HG03575 (cell line): ENCODE data around the gene SOWAHD.
"Not testable (repeated sequence)": the region's sequence is repeated elsewhere in the genome, so short reads cannot be mapped to it uniquely, and the experiment has no call there.

ENCODE experiments used
- ATAC-seq: cut with Tn5 transposase; IDR thresholded peaks from one replicate; pipeline ENCODE4 v1.9.1; 2021; ENCODE audit not compliant: unreplicated experiment, insufficient number of reproducible peaks, low FRiP score; ENCODE audit errors: extremely low read depth

SOWAHD gene, protein sequence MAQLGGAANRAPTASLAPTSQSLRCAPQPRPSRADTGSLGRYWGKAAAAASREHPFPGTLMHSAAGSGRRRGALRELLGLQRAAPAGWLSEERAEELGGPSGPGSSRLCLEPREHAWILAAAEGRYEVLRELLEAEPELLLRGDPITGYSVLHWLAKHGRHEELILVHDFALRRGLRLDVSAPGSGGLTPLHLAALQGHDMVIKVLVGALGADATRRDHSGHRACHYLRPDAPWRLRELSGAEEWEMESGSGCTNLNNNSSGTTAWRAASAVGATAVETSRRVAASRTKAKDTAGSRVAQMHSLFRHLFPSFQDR

DNA sequence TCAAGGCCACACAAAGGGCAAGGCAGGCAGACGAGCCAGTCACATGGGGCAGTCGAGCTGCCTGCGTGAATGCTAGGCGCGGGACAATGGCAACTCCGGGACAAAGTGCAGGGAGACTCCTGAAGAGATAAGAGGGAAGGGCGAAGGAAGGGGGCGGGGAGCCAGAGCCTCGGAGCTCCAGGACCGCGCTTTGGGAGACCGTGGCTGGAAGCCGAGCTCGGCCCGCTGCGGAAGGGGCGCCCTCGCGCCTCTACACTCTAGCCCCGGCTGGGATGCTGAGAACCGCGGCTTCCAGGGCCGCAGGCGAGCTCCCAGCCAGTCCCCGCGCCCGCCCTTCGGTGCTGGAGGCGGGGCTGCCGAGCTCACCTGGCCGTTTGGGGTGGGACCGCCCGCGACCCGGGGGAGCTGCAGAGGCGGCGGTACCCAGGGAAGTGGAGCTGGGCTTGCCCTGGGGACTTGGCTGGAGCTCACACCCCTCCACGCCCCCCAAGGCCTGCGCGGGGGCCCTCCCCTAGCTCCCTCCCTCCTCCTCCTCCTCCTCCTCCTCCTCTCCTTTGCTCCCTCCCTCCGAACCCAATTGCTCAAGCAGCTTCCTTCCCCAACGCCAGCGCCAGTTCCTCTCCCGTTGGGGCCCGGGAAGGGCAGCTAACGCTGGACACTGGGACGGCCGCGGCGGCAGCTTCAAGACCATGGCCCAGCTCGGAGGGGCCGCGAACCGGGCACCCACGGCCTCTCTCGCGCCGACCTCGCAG lies at the start of gene SOWAHD:
SOWAHD (plus strand) TSS at position 610 of the 752 bp plus-strand sequence; CDS start at position 690, 80 bp downstream.
- no peak for ATAC-seq

GRCh38 chrX:119708936-119709335 lies 49.5 kb upstream of the SOWAHD start:
- ATAC-seq = no peak

DNA sequence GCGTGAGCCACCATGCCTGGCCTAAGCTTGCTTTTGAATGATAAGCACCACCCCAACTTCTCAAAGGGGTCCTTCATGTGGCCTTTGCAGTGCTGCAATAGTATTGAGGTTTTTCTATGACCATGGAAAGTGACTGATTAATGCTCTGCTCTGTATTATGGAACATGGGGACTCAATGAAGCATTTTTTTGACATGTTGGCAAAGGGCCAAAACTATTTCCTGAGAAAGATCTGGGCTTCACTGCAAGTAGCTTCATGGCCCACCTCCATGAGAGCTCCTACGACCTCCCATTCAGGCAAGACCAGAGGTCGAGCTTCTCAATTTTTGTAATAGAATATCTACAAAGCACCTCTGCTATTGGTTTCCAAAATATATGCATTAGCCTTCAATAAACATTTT lies 48.8 kb upstream of the SOWAHD start:
- ATAC-seq = no peak

GRCh38 chrX:119721487-119721886 lies 36.9 kb upstream of the SOWAHD start:
- ATAC-seq = no peak

DNA sequence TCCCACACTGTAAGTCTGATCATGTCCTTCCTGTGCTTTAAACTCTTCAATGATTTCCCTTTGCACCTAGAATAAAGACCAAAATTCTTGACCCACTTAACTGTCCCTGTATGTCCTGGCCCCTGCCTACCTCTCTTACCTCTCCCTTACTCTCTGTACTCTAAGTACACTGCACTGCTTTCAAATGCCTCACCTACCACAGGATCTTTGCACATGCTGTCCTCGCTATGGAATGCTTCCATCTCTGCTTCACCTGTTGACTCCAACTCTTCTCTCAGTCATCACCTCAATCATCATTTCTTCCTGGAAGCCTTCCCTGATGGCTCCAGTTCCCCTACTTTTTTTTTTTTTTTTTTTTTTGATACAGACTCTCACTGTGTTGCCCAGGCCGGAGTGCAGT lies 36.5 kb upstream of the SOWAHD start:
- ATAC-seq = no peak

DNA sequence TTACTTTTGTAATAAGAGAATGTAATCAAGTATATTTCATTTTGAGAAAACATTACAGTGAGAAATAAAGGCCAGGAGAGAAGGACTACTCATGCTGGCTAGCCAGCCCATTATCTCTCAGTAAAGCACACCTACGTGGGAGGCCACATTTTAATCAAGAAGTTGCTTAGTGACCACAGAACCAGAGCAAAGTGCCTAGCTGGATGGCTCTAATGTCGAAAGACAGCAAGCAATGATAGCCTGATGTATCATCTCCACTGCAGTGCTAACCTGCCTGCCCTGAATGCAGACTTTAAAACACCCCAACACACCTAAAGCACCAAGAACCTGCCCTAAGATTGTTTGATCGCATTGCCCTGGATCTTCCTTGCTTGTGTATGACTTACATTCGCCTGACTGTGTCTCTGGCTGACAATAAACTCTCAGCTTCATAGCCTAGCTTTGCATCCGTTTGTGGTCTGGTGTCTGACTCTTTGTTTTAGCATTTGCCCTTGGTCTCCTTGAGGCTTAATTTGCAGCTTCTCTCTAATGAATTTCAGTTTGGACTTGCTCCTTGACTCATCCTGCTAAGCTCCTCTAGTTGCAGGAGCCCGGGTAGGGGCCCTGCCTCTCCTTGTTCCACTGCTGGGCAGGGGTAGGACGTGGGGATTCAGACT lies 31.4 kb upstream of the SOWAHD start:
- ATAC-seq = no peak

DNA sequence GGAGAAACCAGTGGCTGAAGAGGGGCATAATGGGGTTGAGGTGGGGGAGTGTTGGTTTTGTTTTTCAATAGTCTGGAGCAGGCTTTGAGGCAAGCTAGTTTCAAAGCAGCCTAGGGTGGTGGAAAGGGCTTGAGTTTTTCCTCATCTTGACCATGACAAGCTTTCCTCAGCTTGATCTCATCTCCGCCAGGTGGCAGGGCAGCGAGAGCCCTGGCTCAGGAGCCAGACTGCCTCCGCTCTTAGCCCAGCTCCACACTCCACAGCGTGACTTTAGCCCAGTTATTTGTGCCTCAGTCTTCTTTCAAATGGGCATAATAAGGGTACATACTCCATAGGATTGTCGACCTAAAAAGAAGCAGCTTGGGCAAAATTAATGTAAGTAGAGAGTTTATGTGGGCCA lies 29.9 kb upstream of the SOWAHD start:
- no peak for ATAC-seq

DNA sequence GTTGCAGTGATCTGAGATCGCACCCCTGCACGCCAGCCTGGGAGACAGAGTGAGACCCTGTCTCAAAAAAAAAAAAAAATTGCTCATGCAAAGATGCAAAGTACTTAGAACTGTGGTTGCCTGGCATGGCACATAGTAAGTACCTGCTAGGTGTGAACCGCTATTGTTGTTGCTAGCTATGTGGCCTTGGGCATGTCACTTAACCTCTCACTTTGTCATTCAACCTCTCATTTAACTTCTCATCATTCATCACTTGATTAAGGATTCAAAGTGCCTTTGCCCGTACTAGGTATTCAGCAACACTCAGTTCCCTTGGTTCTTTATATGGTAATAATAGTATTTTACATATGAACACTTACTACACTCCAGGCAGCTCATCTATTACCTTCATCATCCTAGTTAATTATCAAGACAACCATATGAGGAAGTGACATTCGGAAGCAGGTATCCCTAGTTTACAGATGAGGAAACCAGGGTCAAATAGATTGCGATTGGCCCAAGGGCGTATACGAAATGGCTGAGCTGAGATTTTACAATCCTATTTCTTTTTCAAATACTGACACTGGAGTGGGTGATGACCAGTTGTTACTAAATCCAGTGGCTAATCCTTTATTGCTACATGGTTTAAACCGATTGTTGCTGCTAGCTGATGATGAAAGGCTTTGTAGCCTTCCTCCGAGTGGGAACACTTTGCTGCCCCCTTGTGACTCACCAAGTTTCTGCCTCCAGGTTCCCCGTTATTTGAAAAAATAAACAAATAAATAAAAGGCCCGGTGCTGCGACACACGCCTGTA lies 28.8 kb upstream of the SOWAHD start:
- ATAC-seq = no peak

DNA sequence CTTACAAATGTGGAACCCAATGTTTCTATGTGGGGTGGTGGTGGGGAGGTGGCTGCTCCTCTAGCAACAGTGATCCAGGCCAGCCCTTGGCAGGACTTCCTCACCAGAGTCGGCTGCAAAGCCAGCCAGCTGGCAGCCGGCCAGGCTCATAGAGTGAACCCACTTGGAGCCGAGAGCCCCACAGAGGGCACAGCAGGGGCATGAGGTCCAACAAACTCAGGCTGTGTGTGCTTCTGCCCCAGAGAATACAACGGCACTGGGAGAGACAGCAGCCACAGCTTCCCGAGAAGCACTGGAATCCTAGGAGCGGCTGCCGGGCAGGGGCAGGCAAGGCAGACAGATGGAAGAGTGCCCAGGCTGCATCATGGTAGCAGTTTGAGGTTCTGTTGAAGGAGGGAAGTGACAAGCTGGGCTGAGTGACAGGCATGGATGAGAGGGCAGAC lies 23.5 kb upstream of the SOWAHD start:
- no peak for ATAC-seq

DNA sequence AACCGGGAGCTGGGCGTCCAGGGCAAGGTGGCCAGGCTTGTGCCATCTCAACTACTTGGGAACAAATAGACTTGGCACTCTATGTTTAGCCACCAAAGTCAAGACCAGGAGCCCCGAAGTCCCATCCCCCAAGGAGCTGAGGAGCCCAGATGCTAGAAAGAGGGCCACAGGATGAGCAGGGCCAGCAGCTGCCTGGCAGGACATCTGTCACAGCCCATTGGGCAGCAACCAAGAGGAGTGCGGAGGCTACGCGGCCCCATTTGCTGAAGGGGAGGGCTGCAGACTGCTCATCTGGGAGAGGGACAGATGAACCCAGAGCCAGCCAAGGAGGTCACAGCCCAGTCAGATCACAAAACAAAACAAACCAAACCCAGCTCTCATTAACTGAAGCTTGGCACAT lies 22.9 kb upstream of the SOWAHD start:
- ATAC-seq = no peak

GRCh38 chrX:119736206-119736764 lies 22.1 kb upstream of the SOWAHD start:
- ATAC-seq = no peak

DNA sequence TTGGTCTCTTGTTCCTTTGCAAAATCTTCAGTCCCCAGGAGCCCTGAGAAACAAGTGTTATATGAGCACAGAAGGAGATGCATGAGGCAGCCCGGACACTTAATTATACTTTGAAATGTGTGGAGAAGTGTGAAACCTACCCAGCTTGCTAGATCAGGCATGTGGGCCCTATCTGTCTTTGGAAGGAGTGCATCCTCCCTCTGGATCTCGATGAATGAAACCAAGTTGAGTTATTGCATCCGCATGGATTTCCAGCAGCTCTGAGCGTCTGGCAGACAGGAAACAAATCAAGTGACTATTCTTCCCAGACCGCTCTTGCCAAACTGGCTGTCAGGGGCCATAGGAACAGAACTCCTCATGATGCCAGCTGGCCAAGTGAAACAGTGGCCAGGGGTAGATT lies 19.6 kb upstream of the SOWAHD start:
- ATAC-seq = no peak

GRCh38 chrX:119745283-119745848 lies 13.0 kb upstream of the SOWAHD start:
- ATAC-seq = no peak

DNA sequence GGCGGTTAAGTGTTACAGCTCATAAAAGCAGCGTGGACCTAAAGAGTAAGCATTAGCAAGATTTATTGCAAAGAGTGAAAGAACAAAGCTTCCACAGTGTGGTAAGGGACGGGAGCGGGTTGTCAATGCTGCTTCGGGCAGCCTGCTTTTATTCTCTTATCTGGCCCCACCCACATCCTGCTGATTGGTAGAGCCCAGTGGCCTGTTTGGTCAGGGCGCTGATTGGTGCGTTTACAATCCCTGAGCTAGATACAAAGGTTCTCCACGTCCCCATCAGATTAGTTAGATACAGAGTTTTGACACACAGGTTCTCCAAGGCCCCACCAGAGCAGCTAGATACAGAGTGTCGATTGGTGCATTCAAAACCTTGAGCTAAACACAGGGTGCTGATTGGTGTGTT lies 8.3 kb upstream of the SOWAHD start:
- not testable (repeated sequence) for ATAC-seq

GRCh38 chrX:119750751-119751150 lies 7.6 kb upstream of the SOWAHD start:
- ATAC-seq = not testable (repeated sequence)

- ATAC-seq = no peak
Measured at GRCh38 chrX:119753001-119753400, 5.4 kb upstream of the SOWAHD start.

DNA sequence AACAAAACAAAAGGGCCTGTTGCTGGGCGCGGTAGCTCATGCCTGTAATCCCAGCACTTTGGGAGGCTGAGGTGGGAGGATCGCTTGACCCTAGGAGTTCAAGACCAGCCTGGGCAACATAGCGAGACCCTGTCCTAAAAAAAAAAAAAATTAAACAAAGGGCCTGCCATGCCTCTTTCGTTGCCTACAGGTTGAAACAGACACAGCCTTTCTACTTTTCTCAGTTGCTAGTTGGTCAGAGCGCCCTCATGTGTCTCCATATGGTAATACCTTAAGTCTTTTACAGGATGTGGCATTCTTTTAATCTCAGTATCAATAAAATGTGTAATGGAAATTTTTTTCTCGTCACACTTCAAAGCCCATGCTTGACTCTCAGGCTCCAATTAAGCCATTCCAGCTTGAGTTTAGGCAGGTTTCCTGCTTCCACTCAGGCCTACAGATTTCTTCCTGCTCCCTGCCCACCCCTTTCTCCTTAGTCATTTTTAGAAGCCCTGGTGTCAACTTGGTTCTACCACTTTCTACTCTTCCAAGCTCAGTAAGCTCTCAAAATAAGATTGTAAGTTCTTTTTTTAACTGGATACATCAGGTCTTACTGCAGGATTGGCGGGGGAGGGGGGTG lies 4.6 kb upstream of the SOWAHD start:
- ATAC-seq = no peak

GRCh38 chrX:119755981-119756533 lies 2.3 kb upstream of the SOWAHD start:
- peak; percentile 58 for ATAC-seq
